OCI-M2 (cell line): Measurements from ENCODE around the gene PRRC2B.
"Not testable (repeated sequence)": the region's sequence is repeated elsewhere in the genome, so short reads cannot be mapped to it uniquely, and the experiment has no call there.

Experiments
- DNase-seq: peaks from one replicate; lab custom pipeline; 2025; ENCODE audit not compliant: unreplicated experiment; lab: John Stamatoyannopoulos, UW

Gene PRRC2B

GRCh38 chr9:131433302-131433854 lies 39.5 kb downstream of the PRRC2B start:
- DNase-seq: no peak

DNA sequence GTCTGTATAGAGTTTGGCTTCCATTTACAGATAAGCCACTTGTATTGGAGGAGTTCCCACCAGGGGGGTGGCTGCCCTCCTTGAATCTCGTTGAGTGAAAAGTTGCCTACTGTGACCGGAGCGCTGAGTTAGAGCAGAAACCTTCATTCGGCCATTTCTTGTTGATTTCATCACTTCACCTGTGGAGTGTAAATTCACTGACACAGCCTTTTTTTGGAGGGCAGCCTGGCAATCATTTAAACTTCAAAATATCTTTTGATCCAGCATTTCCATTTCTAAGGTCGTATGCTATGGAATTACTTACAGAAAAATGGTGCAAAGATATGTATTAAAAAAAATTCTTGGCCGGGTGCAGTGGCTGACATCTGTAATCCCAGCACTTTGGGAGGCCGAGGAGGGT lies 40.8 kb downstream of the PRRC2B start:
- DNase-seq: no peak

DNA sequence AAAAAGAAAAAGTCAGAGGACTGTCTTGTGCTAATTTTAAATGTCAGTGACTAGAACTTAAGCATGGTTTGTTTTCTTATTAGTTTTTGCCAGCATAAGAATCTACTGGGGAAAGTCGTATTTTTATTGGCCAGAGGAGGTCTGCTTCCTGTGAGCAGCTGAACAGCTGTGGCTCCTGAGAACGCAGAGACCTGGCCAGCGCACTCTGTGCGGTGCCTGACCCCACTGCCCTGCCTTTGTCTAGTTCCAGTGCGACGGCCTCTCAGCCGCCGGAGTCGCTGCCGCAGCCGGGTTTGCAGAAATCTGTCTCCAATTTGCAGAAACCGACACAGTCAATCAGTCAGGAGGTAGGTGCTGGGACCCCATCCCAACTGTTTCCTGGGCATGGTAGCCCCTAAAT lies 42.5 kb downstream of the PRRC2B start:
- DNase-seq: no peak

DNA sequence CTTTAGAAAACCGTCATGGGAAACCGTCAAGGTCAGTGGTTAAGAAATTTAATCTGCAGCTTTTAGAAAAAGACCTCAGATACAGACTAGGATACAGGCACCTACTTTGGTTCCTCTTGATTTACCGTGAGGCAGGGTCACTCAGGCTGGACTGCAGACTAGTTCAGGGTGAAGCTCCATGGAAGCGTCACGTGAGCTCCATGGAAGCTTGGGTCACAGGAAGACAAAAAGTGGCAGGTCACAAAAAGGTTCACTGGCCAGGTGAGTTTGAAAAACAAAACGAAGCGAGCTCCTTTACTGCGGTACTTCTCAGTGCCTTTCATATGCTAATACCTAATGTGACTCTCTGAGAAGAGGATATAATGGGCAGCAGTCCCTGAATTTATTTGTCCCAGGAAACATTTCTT lies 43.0 kb downstream of the PRRC2B start:
- DNase-seq: no peak

DNA sequence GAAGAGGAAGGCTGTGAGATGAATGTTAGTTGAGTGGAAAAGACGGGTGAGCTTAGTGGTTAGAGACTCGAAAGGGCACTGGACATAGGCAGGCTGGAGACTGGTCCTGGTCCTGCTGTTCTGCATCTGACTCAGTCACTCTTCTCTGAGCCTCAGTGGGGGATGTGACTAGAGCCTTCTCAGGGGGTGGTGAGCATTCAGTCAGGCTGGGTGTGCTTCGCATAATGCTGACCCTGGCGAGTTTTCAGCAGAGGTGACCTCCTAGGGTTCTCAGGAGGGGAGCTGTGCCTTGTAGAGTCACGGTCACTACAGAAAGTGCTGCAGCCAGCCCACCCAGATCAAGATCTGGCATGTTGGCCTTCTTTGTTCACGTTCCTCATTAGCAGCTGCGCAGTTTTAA lies 44.3 kb downstream of the PRRC2B start:
- no peak for DNase-seq

GRCh38 chr9:131439224-131439623 lies 45.3 kb downstream of the PRRC2B start:
- DNase-seq: no peak

DNA sequence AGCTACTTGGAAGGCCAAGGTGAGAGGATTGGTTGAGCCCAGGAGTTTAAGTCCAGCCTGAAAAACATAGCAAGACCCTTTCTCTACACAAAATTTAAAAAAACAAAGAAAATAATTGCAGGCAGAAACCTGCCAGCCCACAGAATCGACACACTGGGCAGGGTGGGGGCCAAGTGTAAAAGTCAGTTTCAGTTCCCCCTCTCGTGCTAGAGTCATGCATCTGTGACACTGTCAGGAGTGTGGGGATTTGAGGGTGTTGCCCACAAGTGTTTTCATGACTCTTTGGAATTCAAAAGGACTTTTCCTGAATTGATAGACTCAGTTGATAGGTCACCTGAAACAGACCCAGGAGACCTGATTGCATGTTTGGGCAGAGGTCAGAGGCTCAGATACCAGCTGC lies 47.6 kb downstream of the PRRC2B start:
- no peak for DNase-seq

DNA sequence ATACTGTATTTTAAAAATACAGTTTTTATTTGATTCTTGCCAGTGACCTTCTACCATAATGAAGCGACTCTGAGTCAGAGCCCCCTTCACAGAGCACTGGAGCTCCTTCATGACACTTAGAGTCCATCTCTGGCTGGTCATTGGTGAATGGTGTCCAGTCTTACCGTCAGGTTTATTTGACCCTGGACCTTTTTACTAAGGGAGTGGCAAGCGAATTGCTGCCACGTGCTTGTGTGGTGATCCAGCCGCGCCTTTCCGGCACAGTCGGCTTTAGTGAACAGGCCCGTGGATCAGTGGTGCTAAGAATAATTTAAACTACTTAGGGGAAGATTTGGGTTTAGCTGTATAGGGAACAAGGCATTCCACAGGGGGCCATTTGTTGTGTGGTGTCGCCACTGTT lies 48.5 kb downstream of the PRRC2B start:
- no peak for DNase-seq

GRCh38 chr9:131443648-131444047 lies 49.8 kb downstream of the PRRC2B start:
- no peak for DNase-seq

DNA sequence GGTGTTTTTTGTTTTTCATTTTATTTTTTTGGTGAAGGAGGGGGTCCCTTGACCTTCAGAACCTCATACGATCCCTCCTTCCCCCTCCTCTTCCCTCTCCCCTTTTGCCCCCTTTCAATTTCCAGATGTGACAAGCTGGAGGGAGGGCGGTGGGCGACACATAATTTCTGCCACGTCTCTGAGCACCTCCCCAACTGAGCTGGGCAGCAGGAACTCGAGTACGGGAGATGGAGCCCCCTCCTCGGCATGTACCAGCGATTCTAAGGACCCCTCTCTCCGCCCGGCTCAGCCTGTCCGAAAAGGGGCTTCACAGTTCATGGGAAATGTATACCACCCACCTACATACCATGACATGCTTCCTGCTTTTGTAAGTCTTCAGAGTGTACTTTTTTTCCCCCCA lies 52.4 kb downstream of the PRRC2B start:
- DNase-seq: no peak

DNA sequence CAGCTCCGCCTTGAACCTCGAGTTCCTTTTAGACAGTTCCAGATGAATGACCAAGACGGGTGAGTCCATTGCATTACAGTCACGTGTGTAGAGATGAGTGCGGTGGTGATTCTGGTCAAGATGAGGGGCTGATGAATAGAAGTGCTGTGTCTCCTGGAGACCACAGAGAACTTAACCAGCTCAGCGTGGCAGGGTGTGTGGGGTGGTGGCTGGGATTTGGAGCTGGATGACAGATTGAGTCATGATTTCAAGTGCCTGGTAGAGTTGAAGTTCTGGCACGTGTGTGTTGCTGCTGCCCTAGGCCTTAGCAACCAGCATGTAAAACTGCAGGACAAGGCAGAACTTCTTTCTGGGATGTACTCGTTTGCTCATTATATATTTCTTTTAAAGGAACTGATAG lies 53.3 kb downstream of the PRRC2B start:
- no peak for DNase-seq

- no peak for DNase-seq
Observed at GRCh38 chr9:131447600-131447999, 53.7 kb downstream of the PRRC2B start.

DNA sequence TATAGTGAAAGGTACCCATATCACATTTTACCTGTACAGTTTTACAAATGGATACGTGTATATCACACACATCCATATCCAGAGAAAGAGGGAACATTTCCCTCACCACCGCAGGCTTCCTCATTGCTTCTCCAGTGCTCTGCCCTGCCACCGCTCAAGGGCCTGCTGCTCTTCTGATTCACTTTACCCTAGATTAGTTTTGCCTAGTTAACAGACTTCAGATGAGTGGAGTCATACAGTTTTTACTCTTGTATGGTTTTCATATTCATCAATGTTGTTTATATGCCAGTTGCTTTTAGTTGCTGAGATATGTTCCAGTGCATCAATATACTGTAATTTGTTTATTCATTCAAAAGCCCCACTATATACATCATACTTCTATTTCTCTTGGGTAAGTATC lies 54.9 kb downstream of the PRRC2B start:
- no peak for DNase-seq

DNA sequence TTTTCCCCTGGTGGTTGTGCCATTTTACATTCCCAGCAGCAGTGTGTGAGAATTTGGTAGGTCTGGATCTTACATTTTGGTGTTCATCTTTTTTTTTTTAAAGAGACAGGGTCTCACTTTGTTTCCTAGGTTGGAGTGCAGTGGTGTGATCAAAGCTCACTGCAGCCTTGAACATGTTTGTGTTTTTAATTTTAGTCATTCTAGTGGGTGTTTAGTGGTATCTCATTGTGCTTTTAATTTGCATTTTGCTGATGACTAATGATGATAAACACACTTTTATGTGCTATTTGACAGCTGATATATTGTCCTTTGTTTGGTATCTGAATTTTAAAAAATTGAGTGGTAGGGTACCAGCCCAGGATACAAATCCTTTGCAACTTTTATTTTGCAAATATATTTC lies 55.4 kb downstream of the PRRC2B start:
- DNase-seq: no peak

DNA sequence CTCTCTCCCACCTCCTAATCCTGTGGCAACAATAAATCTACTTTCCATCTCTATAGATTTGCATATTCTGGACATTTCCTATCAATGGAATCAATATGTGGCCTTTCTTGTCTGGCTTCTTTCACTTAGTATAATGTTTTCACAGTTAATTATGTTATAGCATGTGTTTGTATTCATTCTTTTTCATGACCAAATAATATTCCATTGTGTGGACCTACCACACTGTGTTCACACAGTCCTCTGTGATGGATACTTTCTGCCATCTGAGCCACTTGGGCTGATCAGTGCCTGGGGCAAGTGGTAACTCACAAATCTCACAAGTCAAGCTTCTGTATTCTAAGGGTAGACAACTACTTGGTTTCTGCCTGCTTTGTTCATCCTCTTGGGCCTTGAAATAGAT lies 60.1 kb downstream of the PRRC2B start:
- no peak for DNase-seq

GRCh38 chr9:131455655-131456054 lies 61.8 kb downstream of the PRRC2B start:
- not testable (repeated sequence) for DNase-seq

GRCh38 chr9:131457746-131458145 lies 63.9 kb downstream of the PRRC2B start:
- DNase-seq: no peak

GRCh38 chr9:131459056-131459455 lies 65.2 kb downstream of the PRRC2B start:
- DNase-seq: no peak

- DNase-seq: no peak
Observed at GRCh38 chr9:131461166-131461565, 67.3 kb downstream of the PRRC2B start.

DNA sequence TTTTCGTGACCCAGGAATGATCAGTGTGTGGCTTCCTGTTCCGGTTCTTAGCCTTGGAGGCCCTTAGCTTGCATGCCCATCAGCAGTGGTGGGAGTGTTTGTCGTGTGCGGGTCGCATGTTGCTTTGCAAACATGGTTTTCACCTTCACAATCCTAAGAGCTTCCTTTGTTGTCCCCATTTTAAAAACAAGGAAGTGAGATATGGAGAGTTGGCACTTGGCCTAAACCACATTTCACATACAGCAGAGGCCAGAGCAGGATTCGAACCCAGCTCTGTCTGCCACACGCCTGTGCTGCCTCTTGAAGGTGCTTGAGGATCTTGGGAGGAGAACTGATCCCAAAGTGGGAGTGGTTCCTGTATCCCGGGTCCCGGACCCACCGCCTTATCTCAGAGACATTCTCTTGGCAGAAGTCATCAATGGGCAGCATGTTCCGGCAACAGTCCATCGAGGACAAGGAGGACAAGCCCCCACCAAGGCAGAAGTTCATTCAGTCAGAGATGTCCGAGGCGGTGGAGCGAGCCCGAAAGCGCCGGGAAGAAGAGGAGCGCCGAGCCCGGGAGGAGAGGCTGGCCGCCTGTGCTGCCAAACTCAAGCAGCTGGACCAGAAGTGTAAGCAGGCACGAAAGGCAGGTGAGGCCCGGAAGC lies 70.6 kb downstream of the PRRC2B start:
- DNase-seq: no peak

DNA sequence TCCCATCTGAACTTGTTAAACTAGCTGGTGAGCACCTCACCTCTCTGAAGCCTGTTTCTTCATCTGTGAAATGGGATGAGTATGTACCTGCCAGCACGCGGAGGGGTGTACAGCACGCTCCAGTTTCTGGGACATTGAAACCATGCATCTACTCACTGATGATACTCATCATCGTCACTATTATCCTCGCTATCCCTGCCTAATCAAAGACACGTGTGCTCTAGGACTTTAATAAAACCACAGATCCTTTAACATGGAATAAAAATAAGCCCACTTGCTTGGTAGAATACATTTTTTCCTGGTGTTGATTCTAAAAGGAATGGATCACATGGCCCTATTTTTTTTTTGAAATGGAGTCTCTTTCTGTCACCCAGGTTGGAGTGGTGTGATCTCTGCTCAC lies 71.5 kb downstream of the PRRC2B start:
- no peak for DNase-seq

GRCh38 chr9:131467214-131467935 lies 73.5 kb downstream of the PRRC2B start:
- DNase-seq: no peak

GRCh38 chr9:131468031-131468430 lies 74.1 kb downstream of the PRRC2B start:
- DNase-seq: no peak
